Thymus (tissue), 11 donors: ENCODE data around the gene GTF2I. TPM values are rescaled to one million over a fixed set of nuclear protein-coding genes. Genes with fewer than 3 reads are reported as not detected.
A peak's percentile ranks its signal among the peaks of the same experiment; 100 is the strongest.
"Not testable (repeated sequence)": the region's sequence is repeated elsewhere in the genome, so short reads cannot be mapped to it uniquely, and the experiment has no call there.

Experiments used
- DNase-seq, 9 donors: peaks; one replicate each; pipeline ENCODE4 v3.0.0-alpha.2; 2013; ENCODE audit warnings: low spot score in 9 of 9, low read depth in 6 of 9, missing footprints in 1 of 9
- H3K27ac ChIP-seq, 2 donors: one replicate each; pipeline ENCODE4 v1.5.1; 2013; ENCODE audit warnings: control low read depth in 1 of 2, low read depth in 1 of 2, low read length in 1 of 2, mild to moderate bottlenecking in 1 of 2, moderate library complexity in 1 of 2
- H3K27me3 ChIP-seq, 2 donors: one replicate each; pipeline ENCODE4 v1.5.1; 2013; ENCODE audit warnings: low read length in 1 of 2; ENCODE audit not compliant: control insufficient read depth in 2 of 2, insufficient read depth in 1 of 2
- H3K36me3 ChIP-seq, 2 donors: one replicate each; pipeline ENCODE4 v1.5.1; 2013; ENCODE audit warnings: low read length in 1 of 2, mild to moderate bottlenecking in 1 of 2, moderate library complexity in 1 of 2; ENCODE audit not compliant: control insufficient read depth in 2 of 2, insufficient read depth in 2 of 2
- H3K4me1 ChIP-seq, 2 donors: one replicate each; pipeline ENCODE4 v1.5.1; 2013; ENCODE audit warnings: low read length in 2 of 2; ENCODE audit not compliant: control insufficient read depth in 2 of 2, insufficient read depth in 2 of 2
- H3K4me3 ChIP-seq, 2 donors: one replicate each; pipeline ENCODE4 v1.5.1; 2013; ENCODE audit warnings: low read length in 2 of 2, control low read depth in 1 of 2, mild to moderate bottlenecking in 1 of 2
- H3K9me3 ChIP-seq, 2 donors: one replicate each; pipeline ENCODE4 v1.5.1; 2013; ENCODE audit warnings: low read length in 1 of 2, mild to moderate bottlenecking in 1 of 2; ENCODE audit not compliant: control insufficient read depth in 2 of 2, insufficient read depth in 1 of 2
- WGBS: extraction: QIAGEN DNeasy Blood & Tissue Kit; methylation state at CpG from one replicate; pipeline ENCODE4 v1.1.7; 2013; 5-methylcytosine and 5-hydroxymethylcytosine counted together
- polyA plus RNA-seq: library from polyadenylated mRNA; stranded (reverse); fragments of 200-250 nt; gene quantifications from one replicate; pipeline ENCODE4 v1.2.3, GENCODE V29; 2013
- total RNA-seq: library from RNA; stranded (reverse); fragments of 120-200 nt; gene quantifications from one replicate; pipeline ENCODE4 v1.2.4, GENCODE V29; 2013
- donor health status: healthy.

The GTF2I gene
- total and polyA plus RNA-seq, 2 donors, result 35.1 to 91.4 TPM

DNA sequence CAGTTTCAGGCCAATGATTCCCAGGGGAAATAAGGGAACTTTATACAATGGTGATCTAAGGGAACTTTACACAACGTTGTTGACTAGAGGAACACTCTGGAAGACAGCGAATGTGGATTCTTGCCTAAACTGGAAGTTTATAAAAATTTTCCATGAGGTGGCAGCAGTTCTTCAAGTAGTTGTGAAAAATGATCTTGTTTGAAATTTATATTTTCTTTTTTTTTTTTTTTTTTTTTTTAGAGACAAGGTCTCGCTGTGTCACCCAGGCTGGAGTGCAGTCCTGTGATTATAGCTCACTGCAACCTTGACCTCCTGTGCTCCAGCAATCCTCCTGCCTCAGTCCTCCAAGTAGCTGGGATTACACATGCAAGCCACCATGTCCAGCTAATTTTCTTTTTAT lies 32.1 kb upstream of the GTF2I start:
- H3K36me3 ChIP-seq, result no peaks in the 10 kb centered on the region
- H3K27ac ChIP-seq, result no peak overlapping the region
- peaks cover 0 to 7% of the 10 kb centered on the region in 2 donors for H3K4me1 ChIP-seq
- no peaks in the 10 kb centered on the region for H3K9me3 ChIP-seq
- DNase-seq, result peak in 1 of 9 donors; percentile 44
- no peak overlapping the region for H3K4me3 ChIP-seq
- no peaks in the 10 kb centered on the region for H3K27me3 ChIP-seq
- WGBS, result 18% methylated on average over 3 of the region's 3 CpGs

DNA sequence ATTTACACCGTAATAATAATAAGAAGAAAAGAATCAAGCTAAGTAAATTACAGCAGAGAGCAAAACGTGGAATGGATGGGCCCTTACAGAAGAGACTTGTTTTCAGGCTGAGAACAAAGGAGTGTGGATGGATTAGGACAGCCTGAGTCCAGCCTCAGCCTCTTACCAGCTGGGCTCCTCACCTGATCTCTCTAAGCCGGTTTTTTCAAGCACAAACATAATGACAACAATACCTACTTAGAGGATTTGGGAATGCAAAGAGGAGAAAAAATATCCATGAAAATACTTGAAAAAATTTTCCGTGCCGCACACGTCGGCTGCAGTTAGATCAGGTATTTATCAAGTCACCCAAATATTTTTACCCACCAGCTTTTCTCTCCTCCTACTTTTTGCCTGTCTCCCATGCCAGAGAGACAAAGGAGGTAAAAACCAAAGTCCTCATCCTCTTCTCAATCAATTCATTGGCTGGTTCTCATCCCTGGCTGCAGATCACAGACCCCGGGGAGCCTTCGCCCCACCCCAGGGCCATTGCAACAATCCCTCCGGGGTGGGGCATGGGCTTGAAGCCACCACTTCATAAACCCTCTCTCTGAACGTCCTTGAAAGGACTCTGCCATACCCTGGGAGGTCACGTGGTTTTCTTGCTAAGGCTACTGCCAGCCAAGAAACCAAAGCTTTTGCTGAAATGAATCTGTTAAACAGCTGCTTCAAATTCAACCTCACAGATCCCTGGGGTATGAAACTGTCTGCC lies 29.7 kb upstream of the GTF2I start:
- Histone ChIP-seq H3K9me3 (no peaks in the 10 kb centered on the region), H3K4me3 (no peak overlapping the region), H3K4me1 (peaks cover 0 to 7% of the 10 kb centered on the region in 2 donors), H3K27me3 (no peaks in the 10 kb centered on the region), H3K27ac (peak overlapping the region; percentile 32 to 36), H3K36me3 (no peaks in the 10 kb centered on the region)
- WGBS, result 77% methylated on average over 12 of the region's 12 CpGs
- peak in 1 of 9 donors; percentile 59 for DNase-seq

DNA sequence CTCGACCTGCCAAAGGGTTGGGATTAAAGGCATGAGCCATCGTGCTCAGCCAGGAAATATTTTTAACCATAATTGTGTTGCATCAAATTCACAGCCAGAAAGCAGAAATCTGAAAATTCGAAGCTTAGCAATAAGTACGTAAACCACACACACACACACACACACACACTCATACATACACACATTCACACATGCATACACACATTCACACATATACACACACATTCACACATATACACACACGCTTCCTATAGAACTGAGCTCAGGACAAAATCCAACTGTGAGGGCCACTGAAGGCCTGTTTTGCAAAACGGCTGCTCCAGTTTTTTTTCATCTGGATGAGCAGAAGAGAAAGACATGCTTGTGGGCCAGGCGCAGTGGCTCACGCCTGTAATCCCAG lies 25.0 kb upstream of the GTF2I start:
- Histone ChIP-seq H3K9me3 (no peaks in the 10 kb centered on the region), H3K4me1 (peaks cover 0 to 7% of the 10 kb centered on the region in 2 donors), H3K36me3 (no peaks in the 10 kb centered on the region), H3K27me3 (no peaks in the 10 kb centered on the region), H3K4me3 (no peak overlapping the region), H3K27ac (no peak overlapping the region)
- 94% methylated on average over 8 of the region's 8 CpGs for WGBS
- no peak for DNase-seq

DNA sequence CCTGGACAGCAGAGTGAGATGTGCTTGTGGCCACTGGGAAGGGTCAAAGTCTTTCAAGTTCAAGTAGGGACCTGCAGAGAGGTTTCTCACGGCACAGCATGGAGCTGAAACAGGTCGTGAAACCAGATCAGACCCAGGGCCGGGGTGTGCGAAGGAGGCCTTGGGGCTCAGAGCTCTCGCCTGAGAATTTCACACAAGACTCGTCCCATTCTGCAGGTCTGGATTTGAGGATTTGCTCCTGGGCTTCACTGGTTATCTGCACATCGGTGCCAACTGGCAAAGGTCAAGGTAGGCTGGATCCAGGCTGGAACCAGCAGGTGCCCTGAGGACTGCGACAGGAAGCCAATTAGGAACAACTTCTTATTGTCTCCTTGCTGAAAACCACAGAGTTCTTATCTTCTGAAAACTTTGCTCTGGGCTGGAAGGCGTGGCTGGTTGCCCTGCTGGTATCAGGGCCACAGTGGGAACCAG lies 24.0 kb upstream of the GTF2I start:
- WGBS, result 85% methylated on average over 9 of the region's 9 CpGs
- no peak for DNase-seq
- H3K27ac ChIP-seq, result no peak overlapping the region
- H3K36me3 ChIP-seq, result no peaks in the 10 kb centered on the region
- H3K27me3 ChIP-seq, result no peaks in the 10 kb centered on the region
- no peaks in the 10 kb centered on the region for H3K9me3 ChIP-seq
- no peaks in the 10 kb centered on the region for H3K4me1 ChIP-seq
- H3K4me3 ChIP-seq, result no peak overlapping the region

DNA sequence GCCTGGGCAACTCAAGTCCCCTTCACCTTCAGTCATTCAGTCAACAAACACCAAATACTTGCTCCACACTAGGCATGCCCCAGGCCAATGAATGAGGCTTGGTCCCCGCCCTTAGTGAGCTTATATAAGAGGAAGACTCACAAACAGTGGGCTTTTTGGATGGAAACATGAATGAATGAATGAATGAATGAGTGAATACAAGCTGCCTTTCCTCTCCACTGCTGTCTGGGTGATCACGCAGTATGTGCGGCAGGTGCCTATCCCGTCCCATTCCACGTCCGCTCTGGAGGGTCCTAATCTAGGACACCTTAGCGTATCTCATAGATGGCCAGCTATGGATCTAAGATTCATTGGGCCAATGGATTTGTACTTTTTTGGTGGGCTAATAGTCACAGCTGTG lies 19.8 kb upstream of the GTF2I start:
- Histone ChIP-seq H3K9me3 (no peaks in the 10 kb centered on the region), H3K27ac (no peak overlapping the region), H3K4me3 (no peak overlapping the region), H3K27me3 (no peaks in the 10 kb centered on the region), H3K36me3 (no peaks in the 10 kb centered on the region), H3K4me1 (peaks cover 0 to 5% of the 10 kb centered on the region in 2 donors)
- 99% methylated on average over 7 of the region's 7 CpGs for whole genome bisulfite sequencing
- DNase-seq, result no peak

DNA sequence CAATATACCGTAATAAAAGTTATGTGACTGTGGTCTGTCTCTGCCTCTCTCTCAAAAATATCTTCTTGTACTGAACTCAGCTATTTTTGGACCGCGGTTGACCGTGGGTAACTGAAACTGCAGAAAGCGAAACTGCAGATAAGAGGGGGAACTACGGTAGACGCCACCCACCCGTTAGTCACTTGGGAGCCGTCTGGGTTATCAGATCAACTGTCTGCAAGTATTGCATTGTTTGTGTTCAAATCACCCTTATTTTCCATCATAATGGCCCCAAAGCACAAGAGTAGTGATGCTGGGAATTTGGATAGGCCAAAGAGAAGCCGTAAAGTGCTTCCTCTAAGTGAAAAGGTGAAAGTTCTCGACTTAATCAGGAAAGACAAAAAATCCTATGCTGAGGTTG lies 7.5 kb upstream of the GTF2I start:
- WGBS, result 6% methylated on average over 10 of the region's 11 CpGs

DNA sequence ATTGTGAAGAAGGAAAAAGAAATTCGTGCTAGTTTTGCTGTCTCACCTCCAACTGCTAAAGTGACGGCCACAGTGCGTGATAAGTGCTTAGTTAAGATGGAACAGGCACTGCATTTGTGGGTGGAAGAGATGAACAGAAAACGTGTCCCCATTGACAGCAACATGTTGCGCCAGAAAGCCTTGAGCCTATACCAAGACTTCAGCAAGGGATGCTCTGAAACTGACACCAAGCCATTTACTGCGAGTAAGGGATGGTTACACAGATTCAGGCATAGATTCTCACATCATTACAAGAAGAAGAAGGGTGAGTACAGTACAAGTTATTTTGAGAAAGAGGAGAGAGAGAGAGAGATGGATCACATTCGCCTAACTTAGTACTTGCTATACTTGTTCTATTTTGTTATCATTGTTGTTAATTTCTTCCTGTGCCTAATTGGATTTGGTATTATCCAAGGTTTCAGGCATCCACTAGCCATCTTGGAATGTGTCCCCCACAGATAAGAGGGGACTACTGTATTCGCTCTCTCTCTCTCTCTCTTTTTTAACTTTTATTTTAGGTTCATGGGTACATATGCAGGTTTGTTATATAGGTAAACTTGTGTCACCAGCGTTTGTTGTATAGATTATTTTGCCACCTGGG lies 6.9 kb upstream of the GTF2I start:
- H3K4me3 ChIP-seq, result not testable (repeated sequence)

More for the DNA sequence above, 7.5 kb upstream of the GTF2I start:
- DNase-seq, result peak in 5 of 9 donors; percentile 66 to 87 (median 77)
- Histone ChIP-seq H3K4me1 (peaks cover 3 to 11% of the 10 kb centered on the region in 2 donors), H3K27ac (peak overlapping the region; percentile 77 to 80), H3K4me3 (peak overlapping the region; percentile 16 to 39)
- not testable (repeated sequence) for H3K36me3 ChIP-seq, H3K9me3 ChIP-seq, H3K27me3 ChIP-seq

DNA sequence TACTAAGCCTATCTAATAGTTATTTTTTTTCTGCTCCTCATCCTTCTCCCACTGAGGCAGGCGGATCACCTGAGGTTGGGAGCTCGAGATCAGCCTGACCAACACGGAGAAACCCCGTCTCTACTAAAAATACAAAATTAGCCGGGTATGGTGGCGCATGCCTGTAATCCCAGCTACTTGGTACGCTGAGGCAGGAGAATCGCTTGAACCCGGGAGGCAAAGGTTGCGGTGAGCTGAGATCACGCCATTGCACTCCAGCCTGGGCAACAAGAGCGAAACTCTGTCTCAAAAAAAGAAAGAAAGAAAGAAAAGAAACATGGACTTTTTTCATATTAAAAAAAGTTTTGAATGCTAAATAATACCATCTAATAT lies 6.4 kb upstream of the GTF2I start:
- not testable (repeated sequence) for H3K27me3 ChIP-seq, H3K36me3 ChIP-seq, H3K27ac ChIP-seq, H3K9me3 ChIP-seq, DNase-seq, H3K4me3 ChIP-seq
- WGBS, result 93% methylated on average over 12 of the region's 12 CpGs
- H3K4me1 ChIP-seq, result peaks cover 3 to 19% of the 10 kb centered on the region in 2 donors

More for the DNA sequence above, 6.9 kb upstream of the GTF2I start:
- Histone ChIP-seq H3K27ac (peak overlapping the region; percentile 27 to 42), H3K4me1 (peaks cover 3 to 14% of the 10 kb centered on the region in 2 donors)
- not testable (repeated sequence) for H3K36me3 ChIP-seq, DNase-seq, H3K9me3 ChIP-seq, H3K27me3 ChIP-seq
- 80% methylated on average over 7 of the region's 9 CpGs for WGBS

DNA sequence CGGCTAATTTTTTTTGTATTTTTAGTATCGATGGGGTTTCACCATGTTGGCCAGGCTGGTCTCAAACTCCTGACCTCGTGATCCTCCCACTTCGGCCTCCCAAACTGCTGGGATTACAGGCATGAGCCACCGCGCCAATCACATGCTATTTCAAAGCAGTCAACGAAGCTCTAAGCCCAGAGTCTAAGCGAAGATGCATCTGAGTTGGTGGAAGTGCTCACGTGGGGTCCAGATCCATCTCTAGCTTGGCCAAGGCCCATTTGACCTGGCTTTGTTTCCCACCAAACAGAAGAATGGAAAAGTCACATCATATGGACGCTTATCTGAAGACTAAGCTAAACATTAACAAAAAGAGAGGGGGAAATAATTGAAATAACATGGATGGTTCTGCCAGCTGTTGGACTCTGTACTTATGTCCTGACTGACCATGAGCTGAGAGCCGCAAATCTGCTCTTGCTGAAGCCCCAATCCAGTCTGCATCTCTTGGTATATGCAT lies 3.8 kb upstream of the GTF2I start:
- peaks cover 0 to 4% of the 10 kb centered on the region in 2 donors for H3K9me3 ChIP-seq
- no peak overlapping the region for H3K27ac ChIP-seq
- WGBS, result 99% methylated on average over 11 of the region's 11 CpGs
- H3K4me1 ChIP-seq, result peaks cover 3 to 31% of the 10 kb centered on the region in 2 donors
- no peak for DNase-seq
- no peaks in the 10 kb centered on the region for H3K27me3 ChIP-seq
- no peaks in the 10 kb centered on the region for H3K36me3 ChIP-seq
- no peak overlapping the region for H3K4me3 ChIP-seq
